DND-41 (cell line): ENCODE results near the gene MIOX.
A peak's percentile ranks its signal among the peaks of the same experiment; 100 is the strongest.

Source experiments
- ATAC-seq: fragments of 200-7000 bp; cut with Tn5 transposase; 3 replicates; pipeline ENCODE4 v1.9.1; 2021; ENCODE audit warnings: low read depth; ENCODE audit not compliant: insufficient read depth
- DNase-seq: peaks from one replicate; pipeline ENCODE4 v3.0.0-alpha.2; 2020
- H2AFZ ChIP-seq: 2 replicates; pipeline ENCODE4 v1.6.0; 2012; ENCODE audit warnings: low read depth, low read length
- H3K27ac ChIP-seq: 2 replicates; pipeline ENCODE4 v1.5.1; 2012; ENCODE audit warnings: low read length, inconsistent platforms
- H3K27me3 ChIP-seq: fragments of 200-600 bp; sonication (generic); 2 replicates; pipeline ENCODE4 v1.6.0; 2012; ENCODE audit warnings: low read length, mild to moderate bottlenecking, inconsistent platforms; ENCODE audit not compliant: insufficient read depth, poor library complexity
- H3K36me3 ChIP-seq: 2 replicates; pipeline ENCODE4 v1.5.1; 2012; ENCODE audit warnings: low read length, inconsistent platforms; ENCODE audit not compliant: insufficient read depth
- H3K4me1 ChIP-seq: 2 replicates; pipeline ENCODE4 v1.5.1; 2012; ENCODE audit warnings: mild to moderate bottlenecking, low read length; ENCODE audit not compliant: insufficient read depth
- H3K4me2 ChIP-seq: 2 replicates; pipeline ENCODE4 v1.6.0; 2012; ENCODE audit warnings: mild to moderate bottlenecking, moderate library complexity, low read length, inconsistent platforms; ENCODE audit not compliant: insufficient read depth
- H3K4me3 ChIP-seq, 2 experiments: fragments of 200-600 bp in 1 of 2; shearing (Covaris generic) in 1 of 2; 2 replicates each; pipeline ENCODE4 v1.5.1; 2012 to 2016; ENCODE audit warnings: inconsistent platforms in 2 of 2, low read length in 2 of 2, mild to moderate bottlenecking in 2 of 2, low read depth in 1 of 2, moderate library complexity in 1 of 2
- H3K79me2 ChIP-seq: 2 replicates; pipeline ENCODE4 v1.6.0; 2012; ENCODE audit warnings: low read length, inconsistent platforms; ENCODE audit not compliant: insufficient read depth
- H3K9ac ChIP-seq: 2 replicates; pipeline ENCODE4 v1.6.0; 2012; ENCODE audit warnings: low read depth, mild to moderate bottlenecking, inconsistent platforms, low read length, moderate library complexity
- H3K9me3 ChIP-seq: 2 replicates; pipeline ENCODE4 v1.5.1; 2012; ENCODE audit warnings: low read length, moderate library complexity, mild to moderate bottlenecking, inconsistent platforms; ENCODE audit not compliant: insufficient read depth, severe bottlenecking
- H4K20me1 ChIP-seq: 2 replicates; pipeline ENCODE4 v1.6.0; 2012; ENCODE audit warnings: low read length; ENCODE audit not compliant: insufficient read depth
- CTCF ChIP-seq: IDR thresholded peaks from 2 replicates; pipeline ENCODE4 v1.5.1; 2012; ENCODE audit warnings: borderline replicate concordance, low read length, moderate library complexity, mild to moderate bottlenecking; ENCODE audit not compliant: poor library complexity, severe bottlenecking; ENCODE audit errors: extremely low read depth
- EZH2 ChIP-seq: IDR thresholded peaks from 3 replicates; pipeline ENCODE4 v1.6.1; 2012; ENCODE audit warnings: borderline replicate concordance, low read depth, mild to moderate bottlenecking, moderate library complexity, low read length, inconsistent platforms; ENCODE audit not compliant: severe bottlenecking

Gene MIOX

GRCh38 chr22:50526108-50526833 is 39.6 kb downstream of the MIOX start:
- Histone ChIP-seq H3K9me3 (no peaks in the 10 kb centered on the region), H3K79me2 (peaks cover 46% of the 10 kb centered on the region), H3K27me3 (no peaks in the 10 kb centered on the region), H3K4me3 (peak overlapping the region; percentile 80 to 89), H3K4me2 (peak overlapping the region; percentile 98), H3K9ac (peak overlapping the region; percentile 74), H2AFZ (peak overlapping the region; percentile 92), H4K20me1 (peaks cover 34% of the 10 kb centered on the region), H3K4me1 (peaks cover 40% of the 10 kb centered on the region), H3K27ac (peak overlapping the region; percentile 92), H3K36me3 (peaks cover 33% of the 10 kb centered on the region)
- peak; percentile 92 for DNase-seq
- TF ChIP-seq CTCF (peak; percentile 74), EZH2 (no peak)
- ATAC-seq: peak; percentile 71

GRCh38 chr22:50526834-50527801 is 40.5 kb downstream of the MIOX start:
- peak overlapping the region; percentile 92 for H3K27ac ChIP-seq

GRCh38 chr22:50527921-50528681 is 41.4 kb downstream of the MIOX start:
- Histone ChIP-seq H4K20me1 (peaks cover 23% of the 10 kb centered on the region), H3K27ac (no peak overlapping the region), H3K27me3 (no peaks in the 10 kb centered on the region), H3K4me3 (no peak overlapping the region), H3K36me3 (peaks cover 15% of the 10 kb centered on the region), H3K9me3 (no peaks in the 10 kb centered on the region), H3K9ac (no peak overlapping the region), H3K4me1 (peaks cover 33% of the 10 kb centered on the region), H3K79me2 (peaks cover 34% of the 10 kb centered on the region), H3K4me2 (no peak overlapping the region), H2AFZ (no peak overlapping the region)
- DNase-seq (no peak), ATAC-seq (no peak)
- TF ChIP-seq CTCF (no peak), EZH2 (no peak)

More at GRCh38 chr22:50526834-50527801, 40.5 kb downstream of the MIOX start:
- H3K27me3 ChIP-seq: no peaks in the 10 kb centered on the region
- peak overlapping the region; percentile 74 for H3K9ac ChIP-seq
- peak overlapping the region; percentile 92 for H2AFZ ChIP-seq
- H4K20me1 ChIP-seq: peaks cover 29% of the 10 kb centered on the region
- peak overlapping the region; percentile 80 to 89; a peak in 3 of 4 replicates for H3K4me3 ChIP-seq
- H3K4me2 ChIP-seq: peak overlapping the region; percentile 98
- DNase-seq (peak; percentile 50), ATAC-seq (no peak)
- peaks cover 44% of the 10 kb centered on the region for H3K79me2 ChIP-seq
- TF ChIP-seq CTCF (no peak), EZH2 (no peak)
- no peaks in the 10 kb centered on the region for H3K9me3 ChIP-seq
- H3K4me1 ChIP-seq: peaks cover 40% of the 10 kb centered on the region
- H3K36me3 ChIP-seq: peaks cover 25% of the 10 kb centered on the region
